Measurements from ENCODE around the gene MTIF2. TPM values are rescaled to one million over a fixed set of nuclear protein-coding genes. Genes with fewer than 3 reads are reported as not detected.

Gene MTIF2
- total RNA-seq, 3 donors from 2014 or later (not counting 1 experiment from before 2014, with no cell fraction given) = 19.8 to 26.6 (median 20.8) TPM

GRCh38 chr2:55231546-55232083 is 37.4 kb downstream of the MTIF2 start:
- intact Hi-C loops (cut with micrococcal nuclease) = loop anchor here (1.0 to 10.0 kb wide), 6 partner anchors 8 to 508 kb away; partner anchors contain the start of genes CFAP36, EML6, PPP4R3B and RTN4
- ATAC-seq (peak in 1 of 3 donors; percentile 1), DNase-seq (no peak)
- no peak for TF ChIP-seq CTCF (IDR thresholded peaks at IDR 0.05)
- H3K36me3 Mint-ChIP-seq = peaks cover 6% of the 10 kb centered on the region
- peak overlapping the region; percentile 99 for H3K4me3 Mint-ChIP-seq
- Histone ChIP-seq H3K27me3 (ENCODE audit: control insufficient read depth, insufficient read depth, low read length) (no peaks in the 10 kb centered on the region), H3K4me1 (ENCODE audit: control insufficient read depth, insufficient read depth, low read length) (peaks cover 18% of the 10 kb centered on the region), H3K36me3 (ENCODE audit: control insufficient read depth, insufficient read depth, low read length) (peaks cover 29% of the 10 kb centered on the region), H3K27ac (ENCODE audit: low read length) (peak overlapping the region; percentile 96), H3K4me3 (ENCODE audit: low read length) (peak overlapping the region; percentile 87), H3K9me3 (ENCODE audit: control insufficient read depth, insufficient read depth, low read length) (no peaks in the 10 kb centered on the region)
- whole genome bisulfite sequencing (ENCODE audit: insufficient coverage) = 12% methylated on average over 13 of the region's 13 CpGs
- H3K27me3 Mint-ChIP-seq (ENCODE audit: low read depth in 2 of 2) = no peaks in the 10 kb centered on the region
- peaks cover 54 to 55% of the 10 kb centered on the region in 2 donors for H3K4me1 Mint-ChIP-seq
- peak overlapping the region; percentile 98 to 100 for H3K27ac Mint-ChIP-seq
- H3K9me3 Mint-ChIP-seq = no peaks in the 10 kb centered on the region

GRCh38 chr2:55230551-55230950 is 38.5 kb downstream of the MTIF2 start:
- Histone ChIP-seq H3K4me3 (ENCODE audit: low read length) (no peak overlapping the region), H3K4me1 (ENCODE audit: control insufficient read depth, insufficient read depth, low read length) (peaks cover 18% of the 10 kb centered on the region), H3K27me3 (ENCODE audit: control insufficient read depth, insufficient read depth, low read length) (no peaks in the 10 kb centered on the region), H3K9me3 (ENCODE audit: control insufficient read depth, insufficient read depth, low read length) (no peaks in the 10 kb centered on the region), H3K36me3 (ENCODE audit: control insufficient read depth, insufficient read depth, low read length) (peaks cover 19% of the 10 kb centered on the region), H3K27ac (ENCODE audit: low read length) (no peak overlapping the region)
- Mint-ChIP-seq H3K4me3 (peak overlapping the region; percentile 99), H3K27me3 (ENCODE audit: low read depth in 2 of 2) (no peaks in the 10 kb centered on the region), H3K36me3 (peaks cover 6% of the 10 kb centered on the region), H3K4me1 (peaks cover 53 to 55% of the 10 kb centered on the region in 2 donors), H3K9me3 (no peaks in the 10 kb centered on the region), H3K27ac (peak overlapping the region; percentile 98 to 100)
- DNase-seq = no peak
- no peak for TF ChIP-seq CTCF (IDR thresholded peaks at IDR 0.05)
- intact Hi-C loops (cut with micrococcal nuclease) = loop anchor here (5.0 to 10.0 kb wide), 3 partner anchors 52 to 384 kb away; partner anchors contain the start of genes PPP4R3B and RTN4
- no peak for ATAC-seq
- WGBS (ENCODE audit: insufficient coverage) = over 99% methylated on average over 3 of the region's 3 CpGs

GRCh38 chr2:55229221-55229620 is 39.8 kb downstream of the MTIF2 start:
- peaks cover 5% of the 10 kb centered on the region for H3K36me3 ChIP-seq (ENCODE audit: control insufficient read depth, insufficient read depth, low read length)
- WGBS (ENCODE audit: insufficient coverage) = 96% methylated on average over 2 of the region's 2 CpGs
- ATAC-seq = no peak
- no peaks in the 10 kb centered on the region for H3K27me3 Mint-ChIP-seq (ENCODE audit: low read depth in 2 of 2)
- H3K27ac ChIP-seq (ENCODE audit: low read length) = no peak overlapping the region
- intact Hi-C loops (cut with micrococcal nuclease) = no loop called here
- TF ChIP-seq CTCF (IDR thresholded peaks at IDR 0.05) = no peak
- H3K4me1 Mint-ChIP-seq = peaks cover 40 to 49% of the 10 kb centered on the region in 2 donors
- no peak for DNase-seq
- H3K9me3 ChIP-seq (ENCODE audit: control insufficient read depth, insufficient read depth, low read length) = no peaks in the 10 kb centered on the region
- peaks cover 6% of the 10 kb centered on the region for H3K36me3 Mint-ChIP-seq
- no peaks in the 10 kb centered on the region for H3K9me3 Mint-ChIP-seq
- H3K4me3 Mint-ChIP-seq = peak overlapping the region; percentile 13
- H3K27me3 ChIP-seq (ENCODE audit: control insufficient read depth, insufficient read depth, low read length) = no peaks in the 10 kb centered on the region
- H3K27ac Mint-ChIP-seq = no peak overlapping the region
- peaks cover 16% of the 10 kb centered on the region for H3K4me1 ChIP-seq (ENCODE audit: control insufficient read depth, insufficient read depth, low read length)
- no peak overlapping the region for H3K4me3 ChIP-seq (ENCODE audit: low read length)

GRCh38 chr2:55228226-55228563 is 40.8 kb downstream of the MTIF2 start:
- intact Hi-C loops (cut with micrococcal nuclease) = no loop called here

More at GRCh38 chr2:55228226-55228563, 40.8 kb downstream of the MTIF2 start:
- peak overlapping the region; percentile 35 to 58 for H3K27ac Mint-ChIP-seq
- H3K4me1 Mint-ChIP-seq = peaks cover 32 to 39% of the 10 kb centered on the region in 2 donors
- DNase-seq (no peak), ATAC-seq (no peak)
- no peaks in the 10 kb centered on the region for H3K9me3 Mint-ChIP-seq
- Histone ChIP-seq H3K4me3 (ENCODE audit: low read length) (no peak overlapping the region), H3K27ac (ENCODE audit: low read length) (no peak overlapping the region), H3K4me1 (ENCODE audit: control insufficient read depth, insufficient read depth, low read length) (peaks cover 8% of the 10 kb centered on the region), H3K27me3 (ENCODE audit: control insufficient read depth, insufficient read depth, low read length) (no peaks in the 10 kb centered on the region), H3K9me3 (ENCODE audit: control insufficient read depth, insufficient read depth, low read length) (no peaks in the 10 kb centered on the region), H3K36me3 (ENCODE audit: control insufficient read depth, insufficient read depth, low read length) (no peaks in the 10 kb centered on the region)
- TF ChIP-seq CTCF (IDR thresholded peaks at IDR 0.05) = no peak
- no peaks in the 10 kb centered on the region for H3K27me3 Mint-ChIP-seq (ENCODE audit: low read depth in 2 of 2)
- peaks cover 4% of the 10 kb centered on the region for H3K36me3 Mint-ChIP-seq
- H3K4me3 Mint-ChIP-seq = no peak overlapping the region
